Measurements from ENCODE around the gene GRPEL1. TPM values are rescaled to one million over a fixed set of nuclear protein-coding genes. Genes with fewer than 3 reads are reported as not detected.

The GRPEL1 gene
- total and polyA plus RNA-seq, 2 of the 13 experiments (the other 11 are each of a cell fraction or from before 2014, with no cell fraction given) = 32.3 to 141 TPM

DNA sequence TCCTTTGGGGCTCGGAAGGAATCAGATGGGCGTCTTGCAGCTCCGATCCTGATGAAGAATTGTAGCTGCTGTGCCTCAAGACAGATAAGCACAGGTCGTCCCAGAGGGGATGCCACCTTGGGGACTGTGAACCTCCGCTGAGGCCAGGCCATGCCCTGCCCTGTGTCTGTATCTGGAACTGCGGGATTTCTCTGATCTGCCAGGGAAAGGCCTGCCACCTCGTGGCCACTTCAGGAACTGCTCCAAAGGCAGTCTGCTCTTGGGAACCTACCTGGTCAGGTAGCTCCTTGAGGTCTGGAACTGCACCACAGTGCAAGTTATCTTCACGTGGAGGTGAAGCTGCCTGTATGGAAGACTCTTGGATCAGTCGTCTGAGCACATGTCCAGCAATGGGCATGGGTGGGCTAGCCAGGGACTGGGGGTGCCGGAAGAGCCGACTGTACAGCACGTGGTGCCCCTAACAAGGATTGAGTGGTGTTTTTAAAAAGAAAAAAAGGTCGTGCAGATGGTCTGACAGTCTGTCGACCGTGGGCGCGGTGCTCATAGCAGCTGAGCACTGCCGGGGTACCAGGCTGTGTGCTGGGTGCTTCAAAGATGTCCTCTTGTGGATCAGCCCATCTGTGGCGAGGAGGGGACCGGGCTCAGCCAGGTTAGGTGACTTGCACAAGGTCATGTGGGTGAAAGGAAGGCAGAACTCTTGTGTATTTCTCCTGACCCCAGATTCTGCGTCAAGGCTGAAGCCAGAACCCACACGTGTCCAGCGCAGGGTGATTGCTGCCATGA lies 3.1 kb upstream of the GRPEL1 start (continued):
- TF ChIP-seq, protein P1, sequence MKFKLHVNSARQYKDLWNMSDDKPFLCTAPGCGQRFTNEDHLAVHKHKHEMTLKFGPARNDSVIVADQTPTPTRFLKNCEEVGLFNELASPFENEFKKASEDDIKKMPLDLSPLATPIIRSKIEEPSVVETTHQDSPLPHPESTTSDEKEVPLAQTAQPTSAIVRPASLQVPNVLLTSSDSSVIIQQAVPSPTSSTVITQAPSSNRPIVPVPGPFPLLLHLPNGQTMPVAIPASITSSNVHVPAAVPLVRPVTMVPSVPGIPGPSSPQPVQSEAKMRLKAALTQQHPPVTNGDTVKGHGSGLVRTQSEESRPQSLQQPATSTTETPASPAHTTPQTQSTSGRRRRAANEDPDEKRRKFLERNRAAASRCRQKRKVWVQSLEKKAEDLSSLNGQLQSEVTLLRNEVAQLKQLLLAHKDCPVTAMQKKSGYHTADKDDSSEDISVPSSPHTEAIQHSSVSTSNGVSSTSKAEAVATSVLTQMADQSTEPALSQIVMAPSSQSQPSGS (CRISPR knock-in tag; IDR thresholded peaks at IDR 0.05) = 0 out of 2 replicates have a peak, but pooled peaks have one; percentile 39
- TF ChIP-seq, protein P2, sequence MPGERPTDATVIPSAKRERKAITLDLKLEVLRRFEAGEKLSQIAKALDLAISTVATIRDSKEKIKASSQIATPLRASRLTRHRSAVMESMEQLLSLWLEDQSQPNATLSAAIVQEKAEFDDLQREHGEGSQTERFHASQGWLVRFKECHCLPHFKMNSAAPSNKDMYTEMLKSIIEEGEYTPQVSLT (CRISPR knock-in tag; IDR thresholded peaks at IDR 0.05; ENCODE audit: borderline replicate concordance, low read depth) = no peak
- no peak for TF ChIP-seq ETS1 (CRISPR knock-in tag; IDR thresholded peaks at IDR 0.05)
- TF ChIP-seq, protein P3, sequence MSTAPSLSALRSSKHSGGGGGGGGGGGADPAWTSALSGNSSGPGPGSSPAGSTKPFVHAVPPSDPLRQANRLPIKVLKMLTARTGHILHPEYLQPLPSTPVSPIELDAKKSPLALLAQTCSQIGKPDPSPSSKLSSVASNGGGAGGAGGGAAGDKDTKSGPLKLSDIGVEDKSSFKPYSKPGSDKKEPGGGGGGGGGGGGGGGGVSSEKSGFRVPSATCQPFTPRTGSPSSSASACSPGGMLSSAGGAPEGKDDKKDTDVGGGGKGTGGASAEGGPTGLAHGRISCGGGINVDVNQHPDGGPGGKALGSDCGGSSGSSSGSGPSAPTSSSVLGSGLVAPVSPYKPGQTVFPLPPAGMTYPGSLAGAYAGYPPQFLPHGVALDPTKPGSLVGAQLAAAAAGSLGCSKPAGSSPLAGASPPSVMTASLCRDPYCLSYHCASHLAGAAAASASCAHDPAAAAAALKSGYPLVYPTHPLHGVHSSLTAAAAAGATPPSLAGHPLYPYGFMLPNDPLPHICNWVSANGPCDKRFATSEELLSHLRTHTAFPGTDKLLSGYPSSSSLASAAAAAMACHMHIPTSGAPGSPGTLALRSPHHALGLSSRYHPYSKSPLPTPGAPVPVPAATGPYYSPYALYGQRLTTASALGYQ (CRISPR knock-in tag; IDR thresholded peaks at IDR 0.05) = no peak
- TF ChIP-seq MZF1 (CRISPR knock-in tag; IDR thresholded peaks at IDR 0.05; ENCODE audit: borderline replicate concordance) = no peak
- TF ChIP-seq NFKBIZ (CRISPR knock-in tag; IDR thresholded peaks at IDR 0.05) = no peak
- TF ChIP-seq IRF2 (CRISPR knock-in tag; IDR thresholded peaks at IDR 0.05) = peak; percentile 75
- peak; percentile 39; the same call in 1 of the 2 replicates for TF ChIP-seq ZNF350 (CRISPR knock-in tag; IDR thresholded peaks at IDR 0.05; ENCODE audit: borderline replicate concordance, low read depth)
- TF ChIP-seq, protein P4, sequence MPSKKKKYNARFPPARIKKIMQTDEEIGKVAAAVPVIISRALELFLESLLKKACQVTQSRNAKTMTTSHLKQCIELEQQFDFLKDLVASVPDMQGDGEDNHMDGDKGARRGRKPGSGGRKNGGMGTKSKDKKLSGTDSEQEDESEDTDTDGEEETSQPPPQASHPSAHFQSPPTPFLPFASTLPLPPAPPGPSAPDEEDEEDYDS (CRISPR knock-in tag; IDR thresholded peaks at IDR 0.05) = peak; percentile 43; the same call in 1 of the 2 replicates
- TF ChIP-seq, protein P5, sequence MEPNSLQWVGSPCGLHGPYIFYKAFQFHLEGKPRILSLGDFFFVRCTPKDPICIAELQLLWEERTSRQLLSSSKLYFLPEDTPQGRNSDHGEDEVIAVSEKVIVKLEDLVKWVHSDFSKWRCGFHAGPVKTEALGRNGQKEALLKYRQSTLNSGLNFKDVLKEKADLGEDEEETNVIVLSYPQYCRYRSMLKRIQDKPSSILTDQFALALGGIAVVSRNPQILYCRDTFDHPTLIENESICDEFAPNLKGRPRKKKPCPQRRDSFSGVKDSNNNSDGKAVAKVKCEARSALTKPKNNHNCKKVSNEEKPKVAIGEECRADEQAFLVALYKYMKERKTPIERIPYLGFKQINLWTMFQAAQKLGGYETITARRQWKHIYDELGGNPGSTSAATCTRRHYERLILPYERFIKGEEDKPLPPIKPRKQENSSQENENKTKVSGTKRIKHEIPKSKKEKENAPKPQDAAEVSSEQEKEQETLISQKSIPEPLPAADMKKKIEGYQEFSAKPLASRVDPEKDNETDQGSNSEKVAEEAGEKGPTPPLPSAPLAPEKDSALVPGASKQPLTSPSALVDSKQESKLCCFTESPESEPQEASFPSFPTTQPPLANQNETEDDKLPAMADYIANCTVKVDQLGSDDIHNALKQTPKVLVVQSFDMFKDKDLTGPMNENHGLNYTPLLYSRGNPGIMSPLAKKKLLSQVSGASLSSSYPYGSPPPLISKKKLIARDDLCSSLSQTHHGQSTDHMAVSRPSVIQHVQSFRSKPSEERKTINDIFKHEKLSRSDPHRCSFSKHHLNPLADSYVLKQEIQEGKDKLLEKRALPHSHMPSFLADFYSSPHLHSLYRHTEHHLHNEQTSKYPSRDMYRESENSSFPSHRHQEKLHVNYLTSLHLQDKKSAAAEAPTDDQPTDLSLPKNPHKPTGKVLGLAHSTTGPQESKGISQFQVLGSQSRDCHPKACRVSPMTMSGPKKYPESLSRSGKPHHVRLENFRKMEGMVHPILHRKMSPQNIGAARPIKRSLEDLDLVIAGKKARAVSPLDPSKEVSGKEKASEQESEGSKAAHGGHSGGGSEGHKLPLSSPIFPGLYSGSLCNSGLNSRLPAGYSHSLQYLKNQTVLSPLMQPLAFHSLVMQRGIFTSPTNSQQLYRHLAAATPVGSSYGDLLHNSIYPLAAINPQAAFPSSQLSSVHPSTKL (CRISPR knock-in tag; IDR thresholded peaks at IDR 0.05) = peak; percentile 52
- TF ChIP-seq, protein P6, sequence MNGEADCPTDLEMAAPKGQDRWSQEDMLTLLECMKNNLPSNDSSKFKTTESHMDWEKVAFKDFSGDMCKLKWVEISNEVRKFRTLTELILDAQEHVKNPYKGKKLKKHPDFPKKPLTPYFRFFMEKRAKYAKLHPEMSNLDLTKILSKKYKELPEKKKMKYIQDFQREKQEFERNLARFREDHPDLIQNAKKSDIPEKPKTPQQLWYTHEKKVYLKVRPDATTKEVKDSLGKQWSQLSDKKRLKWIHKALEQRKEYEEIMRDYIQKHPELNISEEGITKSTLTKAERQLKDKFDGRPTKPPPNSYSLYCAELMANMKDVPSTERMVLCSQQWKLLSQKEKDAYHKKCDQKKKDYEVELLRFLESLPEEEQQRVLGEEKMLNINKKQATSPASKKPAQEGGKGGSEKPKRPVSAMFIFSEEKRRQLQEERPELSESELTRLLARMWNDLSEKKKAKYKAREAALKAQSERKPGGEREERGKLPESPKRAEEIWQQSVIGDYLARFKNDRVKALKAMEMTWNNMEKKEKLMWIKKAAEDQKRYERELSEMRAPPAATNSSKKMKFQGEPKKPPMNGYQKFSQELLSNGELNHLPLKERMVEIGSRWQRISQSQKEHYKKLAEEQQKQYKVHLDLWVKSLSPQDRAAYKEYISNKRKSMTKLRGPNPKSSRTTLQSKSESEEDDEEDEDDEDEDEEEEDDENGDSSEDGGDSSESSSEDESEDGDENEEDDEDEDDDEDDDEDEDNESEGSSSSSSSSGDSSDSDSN (CRISPR knock-in tag; IDR thresholded peaks at IDR 0.05) = no peak

Measured in HepG2 (cell line).